Stomach smooth muscle (tissue), 2 donors: ENCODE results near the gene SMIM26.

Experiments used
- H3K27ac ChIP-seq: one replicate; pipeline ENCODE4 v1.7.0; 2013; ENCODE audit warnings: mild to moderate bottlenecking, low read length, inconsistent platforms
- H3K27me3 ChIP-seq, 2 donors: one replicate each; pipeline ENCODE4 v1.7.0; 2013; ENCODE audit warnings: low read length in 2 of 2; ENCODE audit not compliant: insufficient read depth in 2 of 2, control insufficient read depth in 1 of 2
- H3K36me3 ChIP-seq, 2 donors: one replicate each; pipeline ENCODE4 v1.7.0; 2013; ENCODE audit warnings: low read length in 2 of 2; ENCODE audit not compliant: control insufficient read depth in 2 of 2, insufficient read depth in 2 of 2
- H3K4me1 ChIP-seq: one replicate; pipeline ENCODE4 v1.7.0; 2013; ENCODE audit warnings: low read length; ENCODE audit not compliant: control insufficient read depth, insufficient read depth
- H3K4me3 ChIP-seq, 2 donors: one replicate each; pipeline ENCODE4 v1.7.0; 2013; ENCODE audit warnings: low read length in 2 of 2
- H3K9ac ChIP-seq, 2 donors: one replicate each; pipeline ENCODE4 v1.7.0; 2013; ENCODE audit warnings: low read length in 2 of 2, mild to moderate bottlenecking in 1 of 2
- H3K9me3 ChIP-seq, 2 donors: one replicate each; pipeline ENCODE4 v1.7.0; 2013; ENCODE audit warnings: low read length in 2 of 2; ENCODE audit not compliant: control insufficient read depth in 2 of 2
- donor health status: healthy.
- donor health status: Pancreatic carcinoma.

Gene SMIM26

GRCh38 chr20:18577942-18578341 lies 10.7 kb downstream of the SMIM26 start:
- H3K9me3 ChIP-seq = no peaks in the 10 kb centered on the region
- H3K27me3 ChIP-seq = no peaks in the 10 kb centered on the region
- H3K4me1 ChIP-seq = no peaks in the 10 kb centered on the region
- H3K4me3 ChIP-seq = no peak overlapping the region
- H3K9ac ChIP-seq = no peak overlapping the region
- H3K36me3 ChIP-seq = no peaks in the 10 kb centered on the region
- no peak overlapping the region for H3K27ac ChIP-seq

GRCh38 chr20:18578581-18578980 lies 11.3 kb downstream of the SMIM26 start:
- Histone ChIP-seq H3K36me3 (no peaks in the 10 kb centered on the region), H3K4me3 (no peak overlapping the region)

DNA sequence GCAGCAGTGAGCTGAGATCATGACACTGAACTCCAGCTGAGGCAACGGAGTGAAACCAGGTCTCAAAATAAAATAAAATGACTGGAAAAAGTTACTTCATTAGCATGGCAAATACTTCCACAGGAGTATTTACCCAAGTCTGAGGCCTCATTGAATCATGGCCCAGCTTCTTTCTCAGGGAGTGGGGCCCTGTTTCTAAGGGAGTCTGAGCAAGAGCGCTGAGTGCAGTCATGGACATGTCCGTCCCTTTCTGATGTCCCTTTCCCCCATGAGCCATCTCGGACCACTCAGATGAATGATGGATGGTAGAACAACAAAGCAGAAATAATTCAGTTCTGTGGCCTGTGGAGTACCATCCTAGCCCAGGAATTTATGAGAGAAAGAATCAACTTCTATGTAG lies 12.8 kb downstream of the SMIM26 start:
- Histone ChIP-seq H3K4me3 (no peak overlapping the region), H3K9me3 (no peaks in the 10 kb centered on the region), H3K27me3 (no peaks in the 10 kb centered on the region), H3K9ac (no peak overlapping the region), H3K27ac (no peak overlapping the region), H3K4me1 (no peaks in the 10 kb centered on the region), H3K36me3 (no peaks in the 10 kb centered on the region)

More at GRCh38 chr20:18578581-18578980, 11.3 kb downstream of the SMIM26 start:
- H3K9ac ChIP-seq = no peak overlapping the region
- no peaks in the 10 kb centered on the region for H3K27me3 ChIP-seq
- H3K27ac ChIP-seq = no peak overlapping the region
- no peaks in the 10 kb centered on the region for H3K9me3 ChIP-seq
- H3K4me1 ChIP-seq = no peaks in the 10 kb centered on the region

GRCh38 chr20:18585134-18585533 lies 17.9 kb downstream of the SMIM26 start:
- Histone ChIP-seq H3K27ac (no peak overlapping the region), H3K4me1 (peaks cover 6% of the 10 kb centered on the region), H3K36me3 (no peaks in the 10 kb centered on the region), H3K4me3 (no peak overlapping the region), H3K9ac (no peak overlapping the region), H3K9me3 (no peaks in the 10 kb centered on the region), H3K27me3 (no peaks in the 10 kb centered on the region)

GRCh38 chr20:18587665-18588573 lies 20.7 kb downstream of the SMIM26 start, which contains the start of gene DTD1:
TSS of gene DTD1 (plus strand) at chr20:18588054. CDS start at chr20:18588073, 19 bp downstream.
- Histone ChIP-seq H3K9ac (peak within 1 kb of the TSS; percentile 76 to 80), H3K27me3 (no peaks in the 10 kb centered on the region), H3K36me3 (no peaks in the 10 kb centered on the region), H3K4me3 (peak within 1 kb of the TSS; percentile 87 to 89), H3K9me3 (no peaks in the 10 kb centered on the region), H3K4me1 (peaks cover 6% of the 10 kb centered on the region), H3K27ac (peak within 1 kb of the TSS; percentile 24)

GRCh38 chr20:18588574-18588933 lies 21.3 kb downstream of the SMIM26 start:
- H3K27ac ChIP-seq = peak overlapping the region; percentile 24
- no peaks in the 10 kb centered on the region for H3K36me3 ChIP-seq
- peak overlapping the region; percentile 87 to 89 for H3K4me3 ChIP-seq
- H3K9ac ChIP-seq = peak overlapping the region; percentile 76 to 80
- no peaks in the 10 kb centered on the region for H3K27me3 ChIP-seq
- peaks cover 6% of the 10 kb centered on the region for H3K4me1 ChIP-seq
- H3K9me3 ChIP-seq = no peaks in the 10 kb centered on the region

DNA sequence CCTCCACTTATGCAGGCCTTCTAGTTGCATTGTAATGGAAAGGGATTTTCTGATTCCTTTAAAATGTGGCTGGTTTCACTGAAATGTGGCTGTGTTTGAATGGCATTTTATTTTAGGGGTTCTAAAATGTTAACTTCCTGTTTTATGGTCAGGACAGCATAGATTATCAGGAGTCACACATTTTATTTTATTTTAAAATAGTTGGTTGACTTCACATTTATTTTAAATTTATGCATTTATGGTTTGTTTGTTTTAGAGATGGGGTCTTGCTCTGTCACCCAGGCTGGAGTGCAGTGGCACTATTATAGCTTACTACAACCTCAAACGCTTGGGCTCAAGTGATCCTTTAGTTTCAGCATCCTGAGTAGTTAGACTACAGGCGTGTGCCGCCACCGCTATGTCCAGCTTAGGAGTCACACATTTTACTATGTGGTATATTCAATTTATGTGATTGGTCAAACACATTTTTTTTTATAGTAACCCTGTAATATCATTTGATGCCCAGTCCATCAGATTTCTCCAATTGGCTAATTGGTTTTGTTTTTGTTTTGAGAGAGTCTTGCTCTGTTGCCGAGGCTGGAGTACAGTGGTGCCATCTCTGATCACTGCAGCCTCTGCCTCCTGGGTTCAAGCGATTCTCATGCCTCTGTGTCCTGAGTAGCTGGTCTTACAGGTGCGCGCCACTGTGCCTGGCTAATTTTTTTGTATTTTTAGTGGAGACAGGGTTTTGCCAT lies 22.9 kb downstream of the SMIM26 start:
- H3K4me1 ChIP-seq = peaks cover 6% of the 10 kb centered on the region
- H3K36me3 ChIP-seq = peaks cover 0 to 5% of the 10 kb centered on the region in 2 donors
- no peak overlapping the region for H3K9ac ChIP-seq
- no peaks in the 10 kb centered on the region for H3K27me3 ChIP-seq
- no peaks in the 10 kb centered on the region for H3K9me3 ChIP-seq
- H3K4me3 ChIP-seq = no peak overlapping the region
- no peak overlapping the region for H3K27ac ChIP-seq

GRCh38 chr20:18596270-18596669 lies 29.0 kb downstream of the SMIM26 start:
- Histone ChIP-seq H3K4me3 (no peak overlapping the region), H3K4me1 (no peaks in the 10 kb centered on the region), H3K36me3 (peaks cover 11 to 16% of the 10 kb centered on the region in 2 donors), H3K27me3 (no peaks in the 10 kb centered on the region), H3K27ac (no peak overlapping the region), H3K9ac (no peak overlapping the region), H3K9me3 (no peaks in the 10 kb centered on the region)

DNA sequence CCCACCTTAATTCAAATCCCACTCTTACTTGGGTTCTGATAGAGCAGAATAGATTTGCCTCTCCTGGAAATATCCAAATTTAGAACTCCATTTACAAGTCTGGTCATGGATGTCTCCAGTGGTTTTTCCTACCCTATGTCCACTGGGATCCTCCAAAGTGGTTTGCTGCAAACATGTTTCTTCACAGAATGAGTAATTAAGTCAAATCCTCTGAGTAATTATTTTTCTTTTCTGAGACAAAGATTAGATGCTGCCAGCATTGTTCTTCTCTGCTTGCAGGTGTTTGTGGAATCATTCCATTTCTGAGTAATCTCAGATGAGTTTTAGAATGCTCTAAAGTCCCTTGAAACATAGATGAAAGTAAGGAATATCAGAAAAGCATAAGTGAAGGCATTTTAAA lies 42.5 kb downstream of the SMIM26 start:
- H3K27ac ChIP-seq = no peak overlapping the region
- peaks cover 0 to 2% of the 10 kb centered on the region in 2 donors for H3K36me3 ChIP-seq
- H3K4me3 ChIP-seq = no peak overlapping the region
- no peak overlapping the region for H3K9ac ChIP-seq
- H3K4me1 ChIP-seq = peaks cover under 1% of the 10 kb centered on the region
- H3K9me3 ChIP-seq = no peaks in the 10 kb centered on the region
- no peaks in the 10 kb centered on the region for H3K27me3 ChIP-seq

DNA sequence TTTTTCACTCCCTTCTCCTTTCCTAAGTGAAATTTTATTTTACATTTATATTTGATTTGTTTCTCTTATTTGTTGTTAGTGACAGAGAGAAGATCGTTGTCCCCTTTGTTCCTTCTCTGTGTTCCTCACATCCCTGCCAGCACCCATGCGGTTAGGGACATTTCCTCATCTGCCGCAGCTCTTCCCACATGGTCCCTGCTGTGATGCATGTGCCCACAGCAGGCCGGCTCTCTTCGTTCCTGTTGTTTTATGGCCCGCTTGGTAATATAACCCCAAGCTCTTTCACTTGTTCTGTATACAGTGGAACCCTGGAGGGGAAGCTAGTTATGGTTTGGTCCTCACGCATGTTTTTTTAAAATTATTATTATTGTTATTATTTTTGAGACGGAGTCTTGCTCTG lies 44.3 kb downstream of the SMIM26 start:
- Histone ChIP-seq H3K4me1 (peaks cover 4% of the 10 kb centered on the region), H3K9me3 (no peaks in the 10 kb centered on the region), H3K4me3 (no peak overlapping the region), H3K9ac (no peak overlapping the region), H3K27me3 (no peaks in the 10 kb centered on the region), H3K27ac (no peak overlapping the region), H3K36me3 (peaks cover 0 to 2% of the 10 kb centered on the region in 2 donors)
